HTERT RPE-1 (cell line): ENCODE measurements around the gene FRMD6.

ENCODE experiments used
- in situ Hi-C: fragments of 300-500 bp; cut with MboI; formaldehyde crosslinking; loops from 4 replicates; pipeline ENCODE4 v1.14.3; 2020; ENCODE audit warnings: low sequenced_read_pairs

Gene FRMD6

DNA sequence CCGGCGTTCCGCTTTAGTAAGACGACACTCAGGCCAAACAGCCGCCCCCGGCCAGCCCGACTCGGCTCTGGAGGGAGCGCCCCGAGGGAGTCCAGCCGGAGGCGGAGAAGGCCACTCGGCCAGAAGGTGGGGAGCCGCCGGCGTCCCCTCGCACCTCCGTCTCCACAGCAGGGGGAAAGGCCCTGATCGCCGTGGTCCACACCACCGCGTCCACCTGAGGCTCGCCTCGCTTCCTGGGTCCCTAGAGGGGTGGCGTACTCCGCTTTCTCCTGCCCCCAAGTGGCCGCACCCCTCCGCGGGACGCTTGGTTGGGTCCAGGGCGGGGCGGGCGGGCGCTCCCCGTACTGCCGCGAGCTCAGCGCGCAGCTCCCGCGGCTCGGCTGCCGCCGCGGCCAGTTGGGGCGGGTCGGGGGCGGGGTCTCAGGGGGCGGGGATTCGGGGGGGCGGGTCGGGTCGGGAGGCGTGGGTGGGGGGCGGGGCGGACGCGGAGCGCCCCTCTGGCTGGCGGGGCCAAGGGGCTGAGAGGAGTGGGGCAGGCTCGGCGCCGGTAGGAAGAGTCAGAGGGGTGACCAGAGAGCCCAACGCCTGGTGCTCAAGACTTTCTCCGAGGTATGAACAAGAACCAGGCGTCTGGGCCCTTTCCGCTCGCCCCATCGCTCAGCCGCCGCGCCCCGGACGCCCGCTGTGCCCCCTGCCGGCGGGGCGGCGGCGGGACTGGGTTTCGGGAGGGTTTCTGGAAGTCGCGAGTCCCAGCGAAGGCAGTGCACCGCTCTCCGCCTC, at the start of gene FRMD6:
Gene FRMD6 (plus strand): TSS at position 523 of the 780 bp plus-strand sequence. CDS start 37,927 bp downstream, outside the sequence.
- in situ Hi-C loops = no loop called here

DNA sequence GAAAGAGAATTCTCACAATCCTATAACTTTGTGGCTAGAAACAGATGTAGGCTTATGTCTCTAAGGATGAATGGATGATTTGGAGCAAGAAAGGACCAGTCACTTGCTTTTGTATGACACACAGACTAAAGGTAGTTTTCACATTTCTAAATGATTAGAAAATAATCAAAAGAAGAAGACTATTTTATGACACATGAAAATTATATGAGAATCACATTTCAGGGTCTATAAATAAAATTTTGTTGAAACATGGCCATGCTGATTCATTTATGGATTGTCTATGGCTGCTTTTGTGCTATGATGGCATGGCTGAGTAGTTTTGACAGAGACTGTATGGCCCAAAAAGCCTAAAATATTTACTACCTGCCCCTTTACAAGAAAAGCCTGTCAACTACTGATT, 49.4 kb upstream of the FRMD6 start:
- in situ Hi-C loops = no loop called here

DNA sequence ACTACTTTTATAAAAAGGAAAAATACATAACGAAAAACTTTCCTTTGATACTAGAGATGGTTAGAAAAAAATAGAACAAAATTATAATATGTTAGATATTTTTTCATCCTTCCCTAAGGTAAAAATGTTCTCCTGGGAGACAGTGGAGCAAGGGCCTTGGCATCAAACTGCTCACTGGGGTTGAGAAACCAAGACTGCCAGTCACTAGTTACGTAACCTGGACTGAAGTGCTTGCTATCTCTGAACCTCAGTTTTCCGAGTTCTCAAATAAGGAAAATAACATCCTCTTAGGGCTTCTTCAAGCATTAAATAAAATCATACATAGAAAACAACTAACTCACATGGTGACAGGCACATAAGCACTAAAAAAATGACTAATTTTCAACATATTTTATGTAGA, 48.2 kb upstream of the FRMD6 start:
- in situ Hi-C loops = no loop called here

DNA sequence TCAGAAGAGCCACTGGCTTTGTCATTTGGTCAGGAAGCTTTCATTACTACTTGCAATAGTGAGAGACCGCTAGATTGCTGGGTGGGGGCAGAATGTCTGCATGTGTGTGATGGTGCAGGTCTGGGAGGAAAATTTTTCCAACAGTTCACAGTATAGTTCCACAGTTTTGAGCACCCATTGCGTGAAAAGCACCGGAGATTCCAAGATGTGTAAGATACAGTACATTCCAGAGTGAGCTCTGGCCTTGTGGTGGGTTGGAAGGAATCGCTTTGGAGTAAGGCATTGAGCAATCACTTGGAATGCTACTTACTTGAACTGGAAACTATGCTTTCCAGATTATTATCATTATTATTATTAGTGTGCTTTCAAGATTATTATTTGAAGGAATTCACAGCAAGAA, 47.6 kb upstream of the FRMD6 start:
- in situ Hi-C loops = no loop called here

DNA sequence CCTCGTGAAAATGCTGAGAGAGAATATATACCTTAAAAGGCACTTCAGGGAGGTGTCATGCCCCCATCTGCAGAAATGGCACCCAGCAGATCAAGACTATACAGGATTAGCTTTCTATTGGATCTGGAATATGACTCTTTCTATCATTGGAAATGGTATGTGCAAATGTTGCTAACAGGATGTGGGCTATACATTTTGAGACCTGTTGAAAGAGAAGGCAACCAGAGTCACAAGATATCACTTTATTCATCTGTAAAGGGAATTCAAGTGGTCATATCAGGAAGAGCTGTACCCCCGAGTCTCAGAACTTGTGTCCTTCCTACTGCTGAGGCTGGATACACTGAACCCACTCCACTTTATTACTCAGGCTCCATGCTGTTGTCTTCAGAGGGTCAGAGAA, 46.1 kb upstream of the FRMD6 start:
- in situ Hi-C loops = no loop called here

DNA sequence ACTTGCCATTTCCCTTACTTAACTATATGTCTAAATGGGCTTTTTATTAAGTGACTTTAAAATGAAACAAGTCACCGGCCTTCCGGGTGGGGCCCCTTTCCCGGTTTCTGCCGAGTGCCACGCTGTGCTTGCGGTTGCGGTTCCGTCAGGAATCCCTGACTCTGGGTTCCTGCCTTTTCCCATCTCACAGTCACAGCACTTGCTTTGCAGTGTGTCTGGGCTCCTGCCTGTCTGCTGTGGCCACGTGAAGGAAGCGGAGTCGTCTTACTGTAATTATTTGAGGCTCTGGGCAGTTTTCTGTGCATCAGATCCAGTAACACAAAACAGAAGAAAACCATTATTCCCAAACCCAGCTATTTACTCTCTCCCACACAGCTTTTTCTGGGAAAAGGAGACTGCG, 44.0 kb upstream of the FRMD6 start:
- in situ Hi-C loops = no loop called here

DNA sequence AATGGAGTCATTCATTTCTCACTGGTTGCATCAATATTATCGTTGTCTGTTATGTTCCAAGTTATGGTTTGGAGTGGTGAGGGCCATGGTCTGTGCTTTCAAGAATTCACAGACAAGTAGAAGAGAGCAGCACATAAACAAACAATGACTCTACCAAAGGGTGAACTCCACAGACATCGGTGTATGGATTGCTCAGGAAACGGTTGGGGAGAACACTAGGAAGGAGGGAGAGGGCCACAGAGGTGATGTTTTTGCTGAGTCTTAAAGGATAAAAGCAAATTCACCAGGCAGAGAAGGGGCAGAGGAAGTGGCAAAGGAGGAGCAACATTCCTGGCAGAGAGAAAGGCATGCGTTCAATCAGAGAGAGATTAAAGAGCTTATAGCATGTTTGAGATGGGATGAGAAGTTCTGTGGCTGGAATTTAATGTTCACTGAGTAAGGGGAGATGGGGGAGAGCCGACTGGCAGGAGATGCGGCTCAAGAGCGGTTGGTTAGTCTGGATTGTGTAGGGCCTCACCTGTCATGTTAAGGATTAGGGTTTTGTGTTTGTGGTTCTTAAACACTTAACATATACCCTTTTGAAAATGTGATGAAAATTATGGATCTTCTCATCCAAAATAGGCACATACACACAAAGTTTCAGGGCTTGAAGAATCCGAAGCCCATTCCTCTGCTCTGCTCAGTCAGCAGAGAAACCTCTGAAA, 42.3 kb upstream of the FRMD6 start:
- in situ Hi-C loops = no loop called here

DNA sequence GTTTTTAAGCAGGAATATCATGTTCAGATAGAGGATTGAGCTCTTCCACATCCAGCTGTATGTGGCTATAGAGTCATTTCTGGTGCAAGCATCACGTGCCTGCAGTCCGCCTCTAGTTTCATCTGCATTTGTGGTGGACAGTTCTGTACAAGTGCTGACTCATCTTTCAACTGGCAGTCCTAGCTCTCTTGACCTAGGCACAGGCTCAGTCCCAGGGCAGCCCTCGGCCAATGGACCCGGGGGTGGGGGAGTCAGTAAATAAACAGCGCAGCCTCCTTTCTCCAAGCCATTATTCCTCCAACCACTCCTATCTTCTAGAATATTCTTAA, 41.8 kb upstream of the FRMD6 start:
- in situ Hi-C loops = no loop called here

DNA sequence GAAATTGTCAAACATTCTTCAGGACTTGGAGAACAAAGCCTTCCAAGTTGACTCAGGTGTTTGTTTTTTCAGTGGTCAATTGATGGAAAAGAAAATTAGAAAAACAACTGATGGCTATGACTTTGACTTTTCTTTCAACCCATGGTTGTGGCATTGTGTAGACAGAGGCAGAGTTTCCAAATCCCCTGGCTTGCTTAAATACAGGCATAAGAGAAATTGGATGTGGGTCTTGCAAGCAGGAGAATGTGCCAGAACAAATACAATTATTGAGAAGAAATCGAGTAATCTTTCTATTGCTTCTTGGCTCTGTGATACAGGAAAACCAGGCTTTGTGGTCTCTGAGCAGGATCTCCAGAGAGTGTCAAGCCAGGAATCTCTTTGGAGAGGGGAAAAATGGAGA, 40.9 kb upstream of the FRMD6 start:
- in situ Hi-C loops = no loop called here

DNA sequence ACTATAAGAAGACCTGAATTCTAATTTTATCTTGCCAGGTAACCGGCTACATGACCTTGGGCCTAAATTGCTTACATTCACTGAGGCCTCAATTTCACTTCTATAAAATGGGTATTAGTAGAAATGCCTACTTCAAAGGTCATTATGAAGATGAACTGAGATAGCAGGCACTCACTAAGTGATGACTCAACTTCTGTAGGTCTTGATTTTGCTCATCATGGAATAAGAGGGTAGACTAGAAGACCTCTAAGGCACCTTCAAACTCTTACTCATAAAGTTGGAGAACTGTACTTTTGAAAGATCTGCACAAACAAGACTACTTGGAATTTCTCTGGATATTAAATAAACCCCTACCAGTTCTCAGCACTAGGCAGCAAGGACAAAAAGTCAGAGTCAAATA, 39.3 kb upstream of the FRMD6 start:
- in situ Hi-C loops = no loop called here

DNA sequence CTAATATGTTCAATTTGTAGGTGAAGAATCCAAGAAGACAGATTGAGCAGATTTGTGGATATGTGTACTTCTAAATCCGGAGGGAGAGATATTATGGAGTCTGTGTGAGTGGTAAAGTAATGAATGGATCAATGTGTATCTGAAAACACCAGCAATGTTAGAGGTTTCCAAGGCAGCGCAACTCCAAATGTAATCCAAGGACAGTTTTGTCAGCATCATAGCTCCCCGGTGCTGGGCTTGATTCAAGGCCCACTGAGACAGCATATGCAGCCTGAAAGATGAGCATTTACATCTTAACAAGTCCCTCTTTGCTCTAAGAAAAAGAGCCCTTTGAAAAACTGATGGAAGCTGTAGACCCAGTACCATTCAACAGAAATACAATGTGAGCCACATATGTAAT, 38.3 kb upstream of the FRMD6 start:
- in situ Hi-C loops = no loop called here

DNA sequence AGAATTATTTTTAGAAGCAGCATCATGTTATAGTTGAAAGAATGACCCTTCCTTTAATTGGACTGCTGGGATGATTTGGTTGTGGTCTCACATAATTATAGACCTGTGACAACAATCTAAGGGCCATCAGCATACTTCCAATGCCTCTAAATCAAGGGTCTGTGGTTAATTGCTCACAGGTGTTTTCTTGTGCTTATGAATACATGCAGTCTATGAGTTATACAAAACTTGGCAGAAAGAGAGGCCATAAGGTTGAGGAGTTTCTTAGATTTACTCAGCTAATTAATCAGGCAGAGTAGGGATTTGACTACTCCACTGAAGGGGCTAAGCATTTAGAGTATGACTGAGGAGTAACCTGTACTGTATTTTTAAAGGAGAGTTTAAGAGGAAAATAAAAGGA, 37.0 kb upstream of the FRMD6 start:
- in situ Hi-C loops = no loop called here

DNA sequence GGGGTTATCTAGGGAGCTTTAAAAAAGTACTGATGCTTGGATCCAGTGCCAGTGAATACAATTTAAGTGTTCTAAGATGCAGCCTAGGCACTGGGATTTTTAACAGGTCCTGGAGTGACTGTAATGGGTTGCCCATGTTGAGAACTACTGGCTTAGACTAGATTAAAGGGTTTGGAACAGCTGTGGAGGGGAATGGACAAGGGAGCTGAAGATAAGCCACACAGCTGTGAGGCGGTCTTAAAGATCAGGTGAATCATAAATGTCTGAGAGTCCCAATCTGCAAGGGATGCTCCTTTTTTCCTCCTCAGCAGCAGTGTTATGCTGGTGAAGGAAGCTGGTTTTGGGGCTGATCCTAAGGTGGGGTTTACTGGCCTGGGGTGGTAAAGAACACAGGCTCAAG, 35.5 kb upstream of the FRMD6 start:
- in situ Hi-C loops = no loop called here

DNA sequence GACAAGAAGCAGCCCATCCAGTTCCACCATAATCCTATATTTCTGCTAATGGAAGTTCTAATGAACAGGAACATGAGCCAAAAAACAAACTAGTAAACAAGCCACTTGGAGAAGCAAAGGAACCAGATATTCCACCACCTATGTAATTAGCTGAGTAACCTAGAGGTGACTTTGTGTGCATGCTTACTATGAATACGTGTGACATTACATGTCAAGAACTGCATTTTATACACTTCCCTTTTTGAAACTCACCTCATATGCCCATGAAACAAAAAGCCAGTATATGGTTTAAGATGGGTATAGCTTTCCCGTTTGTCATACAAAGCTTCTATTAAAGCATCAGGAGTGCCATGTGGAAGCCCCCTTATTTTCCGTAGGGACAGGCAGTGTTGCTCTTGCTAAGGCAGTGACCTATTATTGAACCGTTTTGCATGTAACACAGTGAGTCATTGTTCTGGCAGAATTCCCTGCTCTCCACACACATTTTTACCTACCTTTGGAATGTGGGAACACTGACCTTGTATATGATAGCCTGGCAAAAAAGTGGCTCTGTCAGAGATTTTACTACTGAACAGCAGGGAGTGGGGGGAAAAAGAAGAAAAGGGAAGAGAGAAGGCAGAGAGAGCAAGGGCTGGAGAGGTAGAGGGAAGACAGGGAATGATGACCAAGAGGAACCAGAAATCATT, 34.8 kb upstream of the FRMD6 start:
- in situ Hi-C loops = no loop called here

DNA sequence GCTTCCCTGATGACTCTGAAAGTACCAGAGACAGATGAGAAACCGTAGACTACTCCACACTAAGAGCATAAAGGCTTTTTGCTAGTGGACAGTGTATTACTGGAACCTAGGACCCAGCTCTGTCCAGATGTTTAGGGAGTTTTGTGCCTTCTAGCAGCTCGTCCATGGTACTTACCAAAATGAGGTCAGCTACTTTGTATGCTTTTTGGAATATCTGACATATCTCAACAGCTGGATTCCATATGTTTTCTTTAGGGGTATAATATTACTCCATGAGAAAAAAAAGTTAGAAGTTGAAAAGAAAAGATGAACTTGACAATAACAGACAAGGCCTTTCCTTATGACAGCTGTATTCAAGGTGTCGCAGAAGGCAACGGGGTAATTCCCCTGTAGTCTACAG, 32.1 kb upstream of the FRMD6 start:
- in situ Hi-C loops = no loop called here

DNA sequence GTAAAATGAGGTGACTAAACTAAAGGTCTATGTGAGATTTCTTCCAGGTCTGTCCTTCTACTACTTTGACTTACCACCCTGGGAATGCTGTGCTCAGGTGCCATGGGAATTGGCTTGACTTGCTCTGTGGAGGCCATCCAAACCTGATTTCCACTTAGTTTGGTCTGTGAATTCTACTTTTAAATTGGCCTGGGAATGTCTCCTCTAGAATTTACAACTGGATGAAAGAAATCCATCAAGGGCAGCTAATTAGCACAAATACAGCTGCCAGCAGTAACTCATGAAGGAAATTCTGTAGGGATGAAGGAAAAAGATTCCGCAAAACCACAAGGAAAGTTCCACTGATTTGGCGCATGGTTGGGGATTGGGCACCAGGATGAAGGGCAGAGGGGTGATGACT, 31.7 kb upstream of the FRMD6 start:
- in situ Hi-C loops = no loop called here

DNA sequence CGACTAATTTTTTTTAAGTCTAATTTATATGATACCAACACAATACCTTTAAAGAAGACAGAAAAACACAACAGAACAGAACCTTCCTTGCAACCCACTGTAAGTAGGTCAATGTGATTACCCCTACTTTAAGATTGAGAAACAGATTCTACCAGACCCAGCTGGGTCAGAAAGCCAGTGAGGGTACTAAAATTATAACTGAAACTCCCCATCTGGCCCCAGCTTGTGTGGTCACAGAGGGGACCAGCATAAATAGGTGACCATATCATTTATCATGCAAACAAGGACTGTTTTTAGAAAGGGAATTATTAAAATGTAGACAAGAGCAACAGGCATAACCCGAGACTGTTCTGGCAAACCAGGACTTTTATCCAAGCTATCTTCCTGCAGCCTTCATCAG, 30.1 kb upstream of the FRMD6 start:
- in situ Hi-C loops = no loop called here

DNA sequence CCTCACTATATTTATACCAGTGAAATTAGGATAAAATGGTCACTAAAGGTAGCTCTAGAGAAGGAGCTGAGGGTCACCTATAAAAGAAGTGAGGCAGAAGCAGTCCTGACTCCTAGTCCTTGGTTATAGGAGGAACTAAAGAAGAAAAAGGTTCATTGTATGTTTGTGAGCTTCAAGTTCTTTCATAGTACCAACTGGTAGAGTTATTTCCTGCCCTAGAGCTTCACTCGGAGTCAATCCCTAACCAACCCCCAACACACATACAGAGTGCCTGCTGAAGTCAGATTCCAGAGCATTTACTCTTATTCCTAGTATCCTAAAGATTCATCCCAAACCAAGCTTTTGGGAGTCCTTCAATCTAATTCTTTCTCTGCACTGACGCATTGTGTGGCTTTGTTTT, 29.3 kb upstream of the FRMD6 start:
- in situ Hi-C loops = no loop called here

DNA sequence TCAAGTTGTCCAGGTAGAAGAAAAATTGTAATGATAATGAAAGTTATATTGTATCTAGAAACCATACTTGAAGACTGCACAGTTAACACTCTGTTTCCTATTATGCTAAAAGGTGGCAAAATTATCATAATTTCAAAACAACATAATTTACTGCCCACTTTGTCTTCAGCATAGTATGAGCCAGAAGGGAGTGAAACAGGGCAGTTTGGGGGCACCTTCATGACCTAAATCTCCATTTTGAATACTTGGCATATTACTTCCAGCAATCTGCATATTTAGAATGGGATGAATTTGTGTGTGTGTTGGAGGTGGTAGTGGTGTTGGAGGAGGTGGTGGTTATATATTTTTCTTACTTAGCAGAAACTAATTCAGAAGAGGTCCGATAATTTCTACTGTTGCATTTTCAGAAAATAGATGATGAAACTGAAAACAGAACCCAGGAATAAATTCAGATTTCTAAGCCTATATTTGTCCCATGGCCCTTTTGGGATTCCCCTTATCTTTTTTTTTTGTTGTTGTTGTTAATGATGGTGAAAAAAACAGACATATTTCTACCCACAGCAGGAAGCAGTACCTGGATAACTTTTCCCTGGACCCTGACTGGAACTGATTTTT, 26.6 kb upstream of the FRMD6 start:
- in situ Hi-C loops = no loop called here

DNA sequence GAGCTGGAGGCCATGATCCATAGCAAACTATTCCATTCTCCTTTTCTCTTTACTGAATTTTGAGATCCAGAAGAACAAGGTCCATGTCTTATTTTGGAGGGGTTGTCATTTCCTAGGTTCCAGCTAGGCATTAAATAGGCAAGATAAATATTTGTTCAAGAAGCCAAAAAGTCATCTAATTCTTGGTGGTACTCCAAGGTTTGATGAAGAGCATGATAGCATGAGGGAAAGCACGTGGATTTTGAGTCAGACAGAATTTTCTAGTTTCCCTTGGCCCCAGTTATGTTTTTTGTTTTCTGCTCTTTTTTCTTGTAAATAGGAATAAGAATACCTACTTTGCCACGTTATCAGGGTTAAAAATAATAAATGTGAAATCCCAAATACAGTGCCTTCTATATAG, 25.5 kb upstream of the FRMD6 start:
- in situ Hi-C loops = no loop called here

DNA sequence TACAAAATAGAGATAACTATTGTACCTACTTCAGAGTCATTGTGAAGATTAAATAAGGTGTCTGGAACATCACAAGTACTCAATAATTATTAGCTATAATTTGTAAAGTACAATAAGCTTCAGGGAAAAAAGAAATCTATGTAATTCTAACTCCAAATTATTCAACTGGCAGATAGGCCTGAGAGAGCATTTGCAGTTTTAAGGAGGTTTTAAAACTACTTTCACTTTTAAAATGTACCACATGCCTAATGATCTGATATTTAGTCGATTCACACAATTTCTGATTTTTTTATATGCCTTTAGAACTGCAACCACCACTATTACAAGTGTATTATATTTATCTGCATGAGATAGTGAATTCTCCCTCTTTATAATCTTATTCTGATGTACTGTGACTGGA, 24.9 kb upstream of the FRMD6 start:
- in situ Hi-C loops = no loop called here

DNA sequence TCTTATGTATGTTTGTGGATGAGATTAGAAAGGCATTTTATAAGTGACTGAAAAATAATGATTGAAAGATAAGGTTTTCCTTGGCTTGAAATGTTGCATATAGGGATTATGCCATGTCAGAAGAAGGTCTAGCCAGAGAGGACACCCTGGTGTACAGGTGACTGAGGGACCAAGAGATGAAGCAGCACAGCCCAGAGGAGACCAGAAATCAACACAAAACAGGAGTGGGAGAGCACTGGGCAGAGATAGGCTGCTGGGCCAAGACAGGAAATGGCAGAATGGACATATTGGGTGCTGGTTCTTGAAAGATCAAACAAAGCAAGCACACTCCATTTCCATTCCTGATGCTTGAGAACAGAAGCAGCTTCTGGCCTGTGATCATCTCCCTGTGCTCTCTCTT, 24.4 kb upstream of the FRMD6 start:
- in situ Hi-C loops = no loop called here
